Hepatocyte (in vitro differentiated cells): Measurements from ENCODE around the gene KIFAP3. TPM values are rescaled to one million over a fixed set of nuclear protein-coding genes. Genes with fewer than 3 reads are reported as not detected.

ENCODE experiments used
- DNase-seq: peaks from one replicate; pipeline ENCODE4 v3.0.0-alpha.2; 2016; ENCODE audit warnings: low spot score
- H2AFZ ChIP-seq: fragments of 200-600 bp; sonication (generic); 2 replicates; pipeline ENCODE4 v1.6.0; 2016; ENCODE audit warnings: antibody characterized with exemption, mild to moderate bottlenecking
- H3K27ac ChIP-seq: fragments of 200-600 bp; sonication (generic); 2 replicates; pipeline ENCODE4 v1.5.1; 2016; ENCODE audit warnings: mild to moderate bottlenecking
- H3K27me3 ChIP-seq: fragments of 200-600 bp; sonication (generic); 2 replicates; pipeline ENCODE4 v1.6.1; 2016
- H3K36me3 ChIP-seq: fragments of 200-600 bp; sonication (generic); replicated peaks from 2 replicates; pipeline ENCODE4 v1.5.1; 2016; ENCODE audit warnings: low read depth; ENCODE audit not compliant: insufficient read depth
- H3K4me1 ChIP-seq: fragments of 200-600 bp; sonication (generic); 2 replicates; pipeline ENCODE4 v1.5.1; 2016; ENCODE audit warnings: mild to moderate bottlenecking, moderate library complexity; ENCODE audit not compliant: insufficient read depth
- H3K4me2 ChIP-seq: fragments of 200-600 bp; sonication (generic); 2 replicates; pipeline ENCODE4 v1.6.0; 2016
- H3K4me3 ChIP-seq: fragments of 200-600 bp; sonication (generic); 2 replicates; pipeline ENCODE4 v1.5.1; 2016; ENCODE audit warnings: mild to moderate bottlenecking
- H3K79me2 ChIP-seq: fragments of 200-600 bp; sonication (generic); 2 replicates; pipeline ENCODE4 v1.6.0; 2017; ENCODE audit warnings: mild to moderate bottlenecking
- H3K9me2 ChIP-seq: fragments of 200-600 bp; sonication (generic); replicated peaks from 2 replicates; pipeline ENCODE4 v1.6.0; 2017; ENCODE audit warnings: mild to moderate bottlenecking; ENCODE audit not compliant: insufficient read depth
- H3K9me3 ChIP-seq: fragments of 200-600 bp; sonication (generic); 2 replicates; pipeline ENCODE4 v1.5.1; 2016; ENCODE audit warnings: low read depth, mild to moderate bottlenecking
- H4K20me1 ChIP-seq: fragments of 200-600 bp; sonication (generic); 2 replicates; pipeline ENCODE4 v1.6.0; 2016; ENCODE audit warnings: mild to moderate bottlenecking; ENCODE audit not compliant: insufficient read depth, poor library complexity, severe bottlenecking
- CTCF ChIP-seq: fragments of 200-600 bp; sonication (generic); IDR thresholded peaks from 2 replicates; pipeline ENCODE4 v1.5.1; 2016; ENCODE audit warnings: antibody characterized with exemption, mild to moderate bottlenecking; ENCODE audit not compliant: poor library complexity
- EZH2 ChIP-seq: fragments of 200-600 bp; sonication (generic); IDR thresholded peaks from 2 replicates; pipeline ENCODE4 v1.6.1; 2016; ENCODE audit warnings: antibody characterized with exemption, mild to moderate bottlenecking, borderline replicate concordance
- EZH2phosphoT487 ChIP-seq: fragments of 200-600 bp; sonication (generic); IDR thresholded peaks from one replicate; pipeline ENCODE4 v1.6.1; 2018; ENCODE audit warnings: antibody characterized with exemption, mild to moderate bottlenecking, low read depth, moderate library complexity; ENCODE audit not compliant: unreplicated experiment, severe bottlenecking
- WGBS: methylation state at CpG from one replicate; pipeline ENCODE4 v1.1.6; 2016; ENCODE audit warnings: low lambda C conversion rate; ENCODE audit errors: missing lambda C conversion rate; 5-methylcytosine and 5-hydroxymethylcytosine counted together
- polyA plus RNA-seq: library from polyadenylated mRNA; unstranded; fragments of >200 nt; fragmentation: Nextera tagmentation; extraction: Ambion mirVana; gene quantifications from 2 replicates; pipeline ENCODE4 v1.2.1, GENCODE V29; 2016
- total RNA-seq: library from RNA; depleted of rRNA; stranded (reverse); fragments of >200 nt; gene quantifications from 2 replicates; pipeline ENCODE4 v1.2.3, GENCODE V29; 2014

KIFAP3 gene
- total and polyA plus RNA-seq, 2 experiments from 2014 or later = 15.4 to 28.2 TPM

DNA sequence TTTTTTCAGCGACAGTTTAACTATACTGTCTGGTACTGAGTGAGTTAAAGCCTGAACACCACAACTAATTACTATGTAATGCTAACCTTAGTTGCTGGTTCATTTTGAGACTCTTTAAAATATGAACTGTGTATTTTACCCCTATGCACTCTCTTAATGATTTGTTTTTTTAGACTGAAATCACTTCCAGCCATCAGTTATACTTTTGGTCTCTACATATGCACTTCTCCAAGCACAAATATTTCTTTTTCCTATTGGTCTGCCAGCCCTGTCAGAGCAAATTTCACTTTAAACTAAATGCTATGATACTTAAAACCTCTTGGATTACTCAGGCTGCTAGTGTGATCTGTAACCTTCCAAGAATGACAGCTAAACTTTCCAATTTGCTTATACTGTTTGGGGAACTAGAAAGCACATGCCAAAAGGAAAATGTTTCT, 142.7 kb downstream of the KIFAP3 start:
- no peak overlapping the region for H3K27ac ChIP-seq

DNA sequence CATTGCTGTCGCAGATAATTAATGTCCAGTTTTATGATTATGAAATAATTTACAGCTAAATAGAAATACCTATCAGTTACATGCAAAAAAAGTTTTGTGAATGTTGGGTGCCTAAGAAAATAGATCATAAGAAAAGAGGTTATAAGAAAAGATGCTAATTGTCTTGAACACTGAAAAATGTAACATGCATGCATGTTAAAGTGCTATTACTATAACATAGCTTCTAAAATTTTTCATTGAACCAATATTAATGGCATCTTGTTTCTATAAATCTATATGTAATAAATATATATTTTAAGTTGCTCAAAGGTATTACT, 145.3 kb downstream of the KIFAP3 start:
- H3K79me2 ChIP-seq = no peaks in the 10 kb centered on the region
- no peaks in the 10 kb centered on the region for H3K27me3 ChIP-seq
- no peak overlapping the region for H3K27ac ChIP-seq
- TF ChIP-seq CTCF (no peak), EZH2phosphoT487 (no peak), EZH2 (no peak)
- DNase-seq = no peak
- no peak overlapping the region for H3K4me2 ChIP-seq
- H3K36me3 ChIP-seq = no peaks in the 10 kb centered on the region
- H3K4me1 ChIP-seq = peaks cover 9% of the 10 kb centered on the region
- 14% methylated on average over 1 of the region's 1 CpG for WGBS
- H3K9me3 ChIP-seq = no peaks in the 10 kb centered on the region
- no peak overlapping the region for H3K4me3 ChIP-seq
- no peaks in the 10 kb centered on the region for H3K9me2 ChIP-seq
- no peak overlapping the region for H2AFZ ChIP-seq
- no peaks in the 10 kb centered on the region for H4K20me1 ChIP-seq

More for the DNA sequence above, 142.7 kb downstream of the KIFAP3 start:
- Histone ChIP-seq H3K27me3 (no peaks in the 10 kb centered on the region), H3K9me3 (no peaks in the 10 kb centered on the region), H3K4me1 (peaks cover 6% of the 10 kb centered on the region), H3K4me3 (no peak overlapping the region), H4K20me1 (no peaks in the 10 kb centered on the region), H3K9me2 (no peaks in the 10 kb centered on the region), H3K36me3 (no peaks in the 10 kb centered on the region), H3K4me2 (no peak overlapping the region), H2AFZ (no peak overlapping the region), H3K79me2 (no peaks in the 10 kb centered on the region)
- TF ChIP-seq CTCF = no peak
- TF ChIP-seq EZH2 = no peak
- TF ChIP-seq EZH2phosphoT487 = no peak
- WGBS = 72% methylated on average over 1 of the region's 1 CpG
- no peak for DNase-seq

DNA sequence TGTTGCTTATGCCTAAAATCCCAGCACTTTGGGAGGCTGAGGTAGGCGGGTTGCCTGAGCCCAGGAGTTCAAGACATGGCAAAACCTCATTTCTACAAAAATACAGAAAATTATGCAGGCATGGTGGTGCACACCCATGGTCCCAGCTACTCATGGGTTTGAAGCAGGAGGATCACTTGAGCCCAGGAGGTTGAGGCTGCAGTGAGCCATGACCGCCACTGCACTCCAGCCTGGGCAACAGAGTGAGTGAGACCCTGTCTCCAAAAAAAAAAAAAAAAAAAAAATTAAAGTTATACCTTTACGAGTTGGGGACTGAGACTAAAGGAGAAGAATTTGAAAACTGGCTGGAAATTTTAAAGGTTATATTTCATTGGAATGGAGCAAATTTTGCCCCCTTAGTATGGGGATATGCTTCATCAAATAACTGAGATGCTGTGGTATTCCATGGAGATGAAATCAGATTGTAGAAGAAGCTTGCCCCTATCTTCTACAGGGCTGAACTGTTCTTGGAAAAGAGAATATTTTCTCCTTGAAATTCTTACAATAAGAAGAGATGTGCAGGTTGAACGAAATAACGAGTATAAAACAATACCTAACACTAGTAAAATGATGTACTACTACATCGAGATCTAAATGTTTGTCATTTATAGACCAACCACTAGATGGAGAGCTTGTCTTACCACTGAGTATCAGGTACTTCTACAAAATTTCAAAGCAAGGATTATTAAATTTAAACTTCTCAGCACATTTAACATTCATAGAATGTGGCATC, 145.9 kb downstream of the KIFAP3 start:
- peak; percentile 54 for DNase-seq
- Histone ChIP-seq H4K20me1 (no peaks in the 10 kb centered on the region), H3K9me3 (no peaks in the 10 kb centered on the region), H3K79me2 (no peaks in the 10 kb centered on the region), H3K4me2 (no peak overlapping the region), H3K4me3 (no peak overlapping the region), H3K4me1 (peaks cover 9% of the 10 kb centered on the region), H3K27me3 (no peaks in the 10 kb centered on the region), H3K9me2 (no peaks in the 10 kb centered on the region), H2AFZ (no peak overlapping the region), H3K36me3 (no peaks in the 10 kb centered on the region), H3K27ac (no peak overlapping the region)
- WGBS = 39% methylated on average over 6 of the region's 6 CpGs
- peak; percentile 71 for TF ChIP-seq CTCF
- TF ChIP-seq EZH2 = no peak
